ENCODE results near the gene MYH7. TPM values are rescaled to one million over a fixed set of nuclear protein-coding genes. Genes with fewer than 3 reads are reported as not detected.

The MYH7 gene
- total and polyA plus RNA-seq, 4 donors: 0.02 to 0.42 (median 0.04) TPM

DNA sequence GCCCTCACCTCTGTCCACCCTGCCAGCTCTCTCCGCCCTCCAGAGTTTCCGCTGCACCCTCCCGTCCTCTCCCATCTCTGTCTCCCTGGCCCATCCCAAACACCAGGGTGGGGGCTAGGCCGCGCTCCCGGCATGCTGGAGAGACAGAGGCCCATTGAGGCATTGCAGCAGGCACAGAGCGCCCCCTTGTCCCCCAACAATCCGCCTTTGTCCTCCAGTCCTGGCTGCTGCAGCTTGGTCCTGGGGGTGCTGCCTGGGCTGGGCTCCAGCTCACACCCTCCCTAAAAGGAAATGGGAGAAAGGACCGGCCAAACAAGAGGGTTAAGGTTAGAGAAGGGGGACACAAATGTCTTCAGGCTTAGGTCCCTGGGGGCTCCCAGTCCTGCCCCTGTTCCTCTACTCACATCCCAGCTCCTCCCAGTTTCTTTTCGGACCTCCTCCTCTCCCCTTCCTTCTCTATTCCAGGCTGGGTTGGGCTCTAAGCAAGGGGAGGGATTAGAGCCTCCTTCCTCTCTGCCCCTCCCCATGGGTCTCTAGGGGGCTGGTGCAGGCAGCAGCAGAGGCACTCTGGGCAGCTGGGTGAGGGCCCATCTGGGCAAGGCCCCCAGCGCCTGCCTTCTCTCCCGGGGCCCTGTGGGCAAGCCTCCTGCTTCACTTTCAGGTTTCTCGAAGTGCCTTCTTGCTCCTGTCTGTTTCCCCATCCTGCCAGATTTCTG is 58.8 kb downstream of the MYH7 start, which contains the start of gene CMTM5 (continued):
- TF ChIP-seq, protein P1, sequence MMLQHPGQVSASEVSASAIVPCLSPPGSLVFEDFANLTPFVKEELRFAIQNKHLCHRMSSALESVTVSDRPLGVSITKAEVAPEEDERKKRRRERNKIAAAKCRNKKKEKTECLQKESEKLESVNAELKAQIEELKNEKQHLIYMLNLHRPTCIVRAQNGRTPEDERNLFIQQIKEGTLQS (IDR thresholded peaks at IDR 0.05): no peak
- no peak for TF ChIP-seq TAF1 (conservative IDR thresholded peaks at IDR 0.05)
- TF ChIP-seq, protein P2, sequence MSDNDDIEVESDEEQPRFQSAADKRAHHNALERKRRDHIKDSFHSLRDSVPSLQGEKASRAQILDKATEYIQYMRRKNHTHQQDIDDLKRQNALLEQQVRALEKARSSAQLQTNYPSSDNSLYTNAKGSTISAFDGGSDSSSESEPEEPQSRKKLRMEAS (IDR thresholded peaks at IDR 0.05): no peak
- no peak for TF ChIP-seq YY1 (IDR thresholded peaks at IDR 0.05)
- TF ChIP-seq JUND (IDR thresholded peaks at IDR 0.05): no peak
- TF ChIP-seq RXRA (IDR thresholded peaks at IDR 0.05): no peak
- TF ChIP-seq, protein P3, sequence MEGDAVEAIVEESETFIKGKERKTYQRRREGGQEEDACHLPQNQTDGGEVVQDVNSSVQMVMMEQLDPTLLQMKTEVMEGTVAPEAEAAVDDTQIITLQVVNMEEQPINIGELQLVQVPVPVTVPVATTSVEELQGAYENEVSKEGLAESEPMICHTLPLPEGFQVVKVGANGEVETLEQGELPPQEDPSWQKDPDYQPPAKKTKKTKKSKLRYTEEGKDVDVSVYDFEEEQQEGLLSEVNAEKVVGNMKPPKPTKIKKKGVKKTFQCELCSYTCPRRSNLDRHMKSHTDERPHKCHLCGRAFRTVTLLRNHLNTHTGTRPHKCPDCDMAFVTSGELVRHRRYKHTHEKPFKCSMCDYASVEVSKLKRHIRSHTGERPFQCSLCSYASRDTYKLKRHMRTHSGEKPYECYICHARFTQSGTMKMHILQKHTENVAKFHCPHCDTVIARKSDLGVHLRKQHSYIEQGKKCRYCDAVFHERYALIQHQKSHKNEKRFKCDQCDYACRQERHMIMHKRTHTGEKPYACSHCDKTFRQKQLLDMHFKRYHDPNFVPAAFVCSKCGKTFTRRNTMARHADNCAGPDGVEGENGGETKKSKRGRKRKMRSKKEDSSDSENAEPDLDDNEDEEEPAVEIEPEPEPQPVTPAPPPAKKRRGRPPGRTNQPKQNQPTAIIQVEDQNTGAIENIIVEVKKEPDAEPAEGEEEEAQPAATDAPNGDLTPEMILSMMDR (IDR thresholded peaks at IDR 0.05; ENCODE audit: low read depth, low read length, missing input control): no peak
- no peak for TF ChIP-seq HNF4A (conservative IDR thresholded peaks at IDR 0.05)

DNA sequence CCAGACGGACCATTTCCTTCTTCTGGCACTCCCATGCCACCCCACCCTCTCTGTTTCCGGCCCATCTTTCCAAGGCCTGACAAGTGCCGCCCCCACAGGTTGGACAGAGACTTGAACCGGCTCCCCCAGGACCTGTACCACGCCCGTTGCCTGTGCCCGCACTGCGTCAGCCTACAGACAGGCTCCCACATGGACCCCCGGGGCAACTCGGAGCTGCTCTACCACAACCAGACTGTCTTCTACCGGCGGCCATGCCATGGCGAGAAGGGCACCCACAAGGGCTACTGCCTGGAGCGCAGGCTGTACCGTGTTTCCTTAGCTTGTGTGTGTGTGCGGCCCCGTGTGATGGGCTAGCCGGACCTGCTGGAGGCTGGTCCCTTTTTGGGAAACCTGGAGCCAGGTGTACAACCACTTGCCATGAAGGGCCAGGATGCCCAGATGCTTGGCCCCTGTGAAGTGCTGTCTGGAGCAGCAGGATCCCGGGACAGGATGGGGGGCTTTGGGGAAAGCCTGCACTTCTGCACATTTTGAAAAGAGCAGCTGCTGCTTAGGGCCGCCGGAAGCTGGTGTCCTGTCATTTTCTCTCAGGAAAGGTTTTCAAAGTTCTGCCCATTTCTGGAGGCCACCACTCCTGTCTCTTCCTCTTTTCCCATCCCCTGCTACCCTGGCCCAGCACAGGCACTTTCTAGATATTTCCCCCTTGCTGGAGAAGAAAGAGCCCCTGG is 59.8 kb downstream of the MYH7 start:
- no peaks in the 10 kb centered on the region for H3K4me1 ChIP-seq (ENCODE audit: control insufficient read depth in 4 of 4, insufficient read depth in 4 of 4, low read length in 3 of 4)
- TF ChIP-seq, protein P4, sequence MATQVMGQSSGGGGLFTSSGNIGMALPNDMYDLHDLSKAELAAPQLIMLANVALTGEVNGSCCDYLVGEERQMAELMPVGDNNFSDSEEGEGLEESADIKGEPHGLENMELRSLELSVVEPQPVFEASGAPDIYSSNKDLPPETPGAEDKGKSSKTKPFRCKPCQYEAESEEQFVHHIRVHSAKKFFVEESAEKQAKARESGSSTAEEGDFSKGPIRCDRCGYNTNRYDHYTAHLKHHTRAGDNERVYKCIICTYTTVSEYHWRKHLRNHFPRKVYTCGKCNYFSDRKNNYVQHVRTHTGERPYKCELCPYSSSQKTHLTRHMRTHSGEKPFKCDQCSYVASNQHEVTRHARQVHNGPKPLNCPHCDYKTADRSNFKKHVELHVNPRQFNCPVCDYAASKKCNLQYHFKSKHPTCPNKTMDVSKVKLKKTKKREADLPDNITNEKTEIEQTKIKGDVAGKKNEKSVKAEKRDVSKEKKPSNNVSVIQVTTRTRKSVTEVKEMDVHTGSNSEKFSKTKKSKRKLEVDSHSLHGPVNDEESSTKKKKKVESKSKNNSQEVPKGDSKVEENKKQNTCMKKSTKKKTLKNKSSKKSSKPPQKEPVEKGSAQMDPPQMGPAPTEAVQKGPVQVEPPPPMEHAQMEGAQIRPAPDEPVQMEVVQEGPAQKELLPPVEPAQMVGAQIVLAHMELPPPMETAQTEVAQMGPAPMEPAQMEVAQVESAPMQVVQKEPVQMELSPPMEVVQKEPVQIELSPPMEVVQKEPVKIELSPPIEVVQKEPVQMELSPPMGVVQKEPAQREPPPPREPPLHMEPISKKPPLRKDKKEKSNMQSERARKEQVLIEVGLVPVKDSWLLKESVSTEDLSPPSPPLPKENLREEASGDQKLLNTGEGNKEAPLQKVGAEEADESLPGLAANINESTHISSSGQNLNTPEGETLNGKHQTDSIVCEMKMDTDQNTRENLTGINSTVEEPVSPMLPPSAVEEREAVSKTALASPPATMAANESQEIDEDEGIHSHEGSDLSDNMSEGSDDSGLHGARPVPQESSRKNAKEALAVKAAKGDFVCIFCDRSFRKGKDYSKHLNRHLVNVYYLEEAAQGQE (IDR thresholded peaks at IDR 0.05): no peak
- no peak for TF ChIP-seq GABPA (IDR thresholded peaks at IDR 0.05 in 1 of 2, conservative IDR thresholded peaks at IDR 0.05 in 1 of 2)
- no peak for TF ChIP-seq NR2F2 (IDR thresholded peaks at IDR 0.05)
- no peak for TF ChIP-seq SP1 (IDR thresholded peaks at IDR 0.05)
- TF ChIP-seq EGR1 (IDR thresholded peaks at IDR 0.05; ENCODE audit: low read depth in 2 of 2): no peak
- TF ChIP-seq, protein P1 (IDR thresholded peaks at IDR 0.05): no peak
- TF ChIP-seq FOXA2 (IDR thresholded peaks at IDR 0.05): no peak
- no peak for TF ChIP-seq JUND (IDR thresholded peaks at IDR 0.05)
- TF ChIP-seq RXRA (IDR thresholded peaks at IDR 0.05): no peak
- no peaks in the 10 kb centered on the region for H3K9me3 ChIP-seq (ENCODE audit: control insufficient read depth in 4 of 4, low read length in 3 of 4)
- no peak overlapping the region for H3K4me3 ChIP-seq (ENCODE audit: low read depth in 1 of 3, low read length in 3 of 3)
- no peaks in the 10 kb centered on the region for H3K27me3 ChIP-seq (ENCODE audit: control insufficient read depth in 4 of 4, insufficient read depth in 4 of 4, low read length in 3 of 4)
- no peak overlapping the region for H3K9ac ChIP-seq (ENCODE audit: low read depth in 1 of 2, low read length in 2 of 2)
- 88% methylated on average over 21 of the region's 21 CpGs for WGBS
- H3K36me3 ChIP-seq (ENCODE audit: control insufficient read depth in 4 of 4, insufficient read depth in 3 of 4, low read depth in 1 of 4, low read length in 3 of 4): no peaks in the 10 kb centered on the region
- no peak for DNase-seq (ENCODE audit: low spot score)
- H3K27ac ChIP-seq (ENCODE audit: low read depth in 1 of 2, low read length in 2 of 2): no peak overlapping the region
